K562 (cell line): ENCODE results near the gene CNTROB. TPM values are rescaled to one million over a fixed set of nuclear protein-coding genes. Genes with fewer than 3 reads are reported as not detected.

Source experiments
- ATAC-seq: fragments of 200-7000 bp; cut with Tn5 transposase; 3 replicates; pipeline ENCODE4 v1.9.1; 2020; ENCODE audit warnings: moderate library complexity
- BruUV-seq: library from RNA; stranded (reverse); fragments of 400-500 nt; replicated peaks from 2 replicates; lab custom pipeline; 2021; lab: Mats Ljungman, UMichigan
- CTCF ChIA-PET: fragments of 300-600 bp; formaldehyde crosslinking; extraction: SDS; loops from one replicate; lab custom pipeline; 2021; ENCODE audit warnings: low intra/inter-chr PET ratio; lab: Yijun Ruan, JAX
- POLR2A ChIA-PET: fragments of 300-600, 350-650 bp; sonication (Branson Sonifier 250); formaldehyde crosslinking; extraction: SDS; loops from one replicate; lab custom pipeline; 2021; ENCODE audit warnings: antibody characterized with exemption, inconsistent platforms; lab: Yijun Ruan, JAX
- DNase-seq, 4 experiments: peaks; one replicate each; pipeline versions ENCODE4 v3.0.0 to v3.0.0-alpha.2; 2011 to 2018; ENCODE audit warnings: low spot score in 3 of 4, mixed read lengths in 3 of 4; ENCODE audit errors: extremely low read depth in 1 of 4
- FAIRE-seq: peaks from 2 replicates; lab custom pipeline; 2011; peaks lifted over from hg19 to GRCh38; lab: Jason Lieb, UNC
- H2AFZ ChIP-seq: 2 replicates; pipeline ENCODE4 v1.6.0; 2011; ENCODE audit warnings: low read depth, low read length, control low read depth, inconsistent platforms
- H3K27ac ChIP-seq: fragments of 200-600 bp; 3 replicates; pipeline ENCODE4 v1.8.0; 2011; ENCODE audit warnings: low read depth, mild to moderate bottlenecking, control low read depth, inconsistent platforms, low read length, moderate library complexity, mixed read lengths; ENCODE audit errors: extremely low read depth
- H3K27me3 ChIP-seq, 2 experiments: fragments of 300-600 bp in 1 of 2; 2 replicates in 1 of 2; 3 replicates in 1 of 2; pipeline versions ENCODE4 v1.6.0 to v1.8.0; 2011; ENCODE audit warnings: inconsistent platforms in 2 of 2, low read length in 2 of 2, mild to moderate bottlenecking in 1 of 2, mixed read lengths in 1 of 2, moderate library complexity in 1 of 2; ENCODE audit not compliant: control insufficient read depth in 2 of 2, insufficient read depth in 2 of 2
- H3K36me3 ChIP-seq: fragments of 300-600 bp; 3 replicates; pipeline ENCODE4 v1.8.0; 2011; ENCODE audit warnings: mild to moderate bottlenecking, low read length, inconsistent platforms; ENCODE audit not compliant: control insufficient read depth, insufficient read depth
- H3K4me1 ChIP-seq, 2 experiments: fragments of 200-600 bp in 1 of 2; replicated peaks in 1 of 2; 2 replicates in 1 of 2; 3 replicates in 1 of 2; pipeline versions ENCODE4 v1.5.1 to v1.8.0; 2011; ENCODE audit warnings: inconsistent platforms in 2 of 2, low read length in 2 of 2, mild to moderate bottlenecking in 1 of 2, mixed read lengths in 1 of 2, moderate library complexity in 1 of 2; ENCODE audit not compliant: control insufficient read depth in 2 of 2, insufficient read depth in 2 of 2
- H3K4me2 ChIP-seq: 2 replicates; pipeline ENCODE4 v1.6.1; 2011; ENCODE audit warnings: low read length, control low read depth, inconsistent platforms, mixed read lengths; ENCODE audit not compliant: insufficient read depth
- H3K4me3 ChIP-seq: fragments of 200-600 bp; sonication (generic), shearing (Covaris generic); 2 replicates; pipeline ENCODE4 v1.5.1; 2016; ENCODE audit warnings: control low read depth, inconsistent platforms
- H3K79me2 ChIP-seq: fragments of 200-600 bp; 3 replicates; pipeline ENCODE4 v1.8.0; 2011; ENCODE audit warnings: low read length, inconsistent platforms; ENCODE audit not compliant: control insufficient read depth, insufficient read depth
- H3K9ac ChIP-seq, 2 experiments: 2 replicates each; pipeline versions ENCODE4 v1.6.0 to v1.6.1; 2011; ENCODE audit warnings: low read depth in 2 of 2, low read length in 2 of 2, control low read depth in 1 of 2, inconsistent platforms in 1 of 2, mild to moderate bottlenecking in 1 of 2, mixed read lengths in 1 of 2; ENCODE audit not compliant: insufficient read depth in 1 of 2
- H3K9me1 ChIP-seq: one replicate; pipeline ENCODE4 v1.6.0; 2011; ENCODE audit warnings: inconsistent platforms, mild to moderate bottlenecking, low read length, moderate library complexity; ENCODE audit not compliant: control insufficient read depth, insufficient read depth
- H3K9me3 ChIP-seq: replicated peaks from 2 replicates; pipeline ENCODE4 v1.5.1; 2011; ENCODE audit warnings: low read depth, low read length, inconsistent platforms; ENCODE audit not compliant: control insufficient read depth, insufficient read depth
- H4K20me1 ChIP-seq: replicated peaks from 2 replicates; pipeline ENCODE4 v1.6.1; 2011; ENCODE audit warnings: low read length, inconsistent platforms, mixed read lengths; ENCODE audit not compliant: control insufficient read depth, insufficient read depth
- CBX2 ChIP-seq: fragments of 200-600 bp; sonication (generic); IDR thresholded peaks from one replicate; pipeline ENCODE4 v1.6.1; 2012; ENCODE audit warnings: mild to moderate bottlenecking, low read length, inconsistent platforms; ENCODE audit not compliant: insufficient read depth, poor library complexity, severe bottlenecking
- DNMT1 ChIP-seq: fragments of 450-650 bp; IDR thresholded peaks from 2 replicates; pipeline ENCODE4 v1.6.1; 2016; ENCODE audit warnings: antibody characterized with exemption, mild to moderate bottlenecking
- FOXJ3 ChIP-seq: sonication (generic); formaldehyde crosslinking; IDR thresholded peaks from 2 replicates; pipeline ENCODE4 v1.4.0; 2020; ENCODE audit warnings: mild to moderate bottlenecking, missing genetic modification reagents
- FOXP1 ChIP-seq: sonication (generic); formaldehyde crosslinking; IDR thresholded peaks from 2 replicates; pipeline ENCODE4 v1.8.0; 2022; ENCODE audit warnings: mild to moderate bottlenecking, missing genetic modification reagents
- JUND ChIP-seq, 2 experiments: IDR thresholded peaks; 2 replicates in 1 of 2; 3 replicates in 1 of 2; pipeline ENCODE4 v1.6.1; 2011; ENCODE audit warnings: borderline replicate concordance in 2 of 2, low read depth in 2 of 2, low read length in 2 of 2, improper control_type of control experiment in 1 of 2, missing biosample characterization in 1 of 2, missing genetic modification characterization in 1 of 2, missing genetic modification reagents in 1 of 2
- MYC ChIP-seq, 2 experiments: fragments of 250-450 bp in 1 of 2; sonication (Bioruptor Pico) in 1 of 2; IDR thresholded peaks; 2 replicates each; pipeline versions ENCODE4 v1.5.1 to v1.6.1; 2012 to 2021; ENCODE audit warnings: low read depth in 2 of 2, borderline replicate concordance in 1 of 2, improper control_type of control experiment in 1 of 2, low read length in 1 of 2, mild to moderate bottlenecking in 1 of 2, moderate library complexity in 1 of 2
- PHB ChIP-seq: fragments of 250-450 bp; sonication (Bioruptor Pico); IDR thresholded peaks from 2 replicates; pipeline ENCODE4 v1.5.0; 2021
- PRMT5 ChIP-seq: sonication (generic); formaldehyde crosslinking; IDR thresholded peaks from 2 replicates; pipeline ENCODE4 v1.5.0; 2020; ENCODE audit warnings: missing genetic modification reagents
- SIN3A ChIP-seq, 2 experiments: fragments of 150-350 bp in 1 of 2; IDR thresholded peaks; 2 replicates each; pipeline ENCODE4 v1.6.1; 2011 to 2016; ENCODE audit warnings: borderline replicate concordance in 2 of 2, low read depth in 2 of 2, low read length in 2 of 2, mild to moderate bottlenecking in 2 of 2, moderate library complexity in 2 of 2; ENCODE audit not compliant: control insufficient read depth in 1 of 2
- TAF15 ChIP-seq: fragments of 200-400 bp; formaldehyde crosslinking; IDR thresholded peaks from 2 replicates; pipeline ENCODE4 v1.6.1; 2017; ENCODE audit warnings: mild to moderate bottlenecking, low read depth, low read length, moderate library complexity
- ZNF239 ChIP-seq: fragments of 250-450 bp; sonication (Bioruptor Pico); IDR thresholded peaks from 2 replicates; pipeline ENCODE4 v1.4.0; 2020; ENCODE audit warnings: mild to moderate bottlenecking
- WGBS: fragments of 100-300 bp; shearing (Covaris generic); methylation state at CpG from one replicate; pipeline ENCODE4 v1.1.6; 2016; ENCODE audit warnings: low coverage, mixed read lengths; ENCODE audit not compliant: insufficient coverage; ENCODE audit errors: missing lambda C conversion rate; 5-methylcytosine and 5-hydroxymethylcytosine counted together
- in situ Hi-C: fragments of 300-500 bp; cut with MboI; formaldehyde crosslinking; loops from 4 replicates; pipeline ENCODE4 v1.15.0; 2018; ENCODE audit warnings: inconsistent platforms, mixed read lengths
- intact Hi-C: fragments of 100-400 bp; cut with micrococcal nuclease; formaldehyde crosslinking; loops from 2 replicates; pipeline ENCODE4 v1.14.2; 2022
- polyA plus RNA-seq, 8 experiments: library from polyadenylated mRNA; depleted of rRNA in 4 of 8; stranded (reverse) in 5 of 8; unstranded in 3 of 8; fragments of >200 nt; fragmentation: Nextera tagmentation in 2 of 8; fragmentation: Illumina TruSeq in 1 of 8; extraction: Ambion mirVana in 2 of 8; extraction: Trizol in 1 of 8; gene quantifications; 2 replicates each; pipeline versions ENCODE4 v1.2.1 to v1.2.3, GENCODE V29; 2011 to 2014; ENCODE audit warnings: inconsistent platforms in 1 of 8, missing spikeins in 1 of 8
- total RNA-seq, 7 experiments: library from RNA; depleted of rRNA in 6 of 7; stranded (reverse); fragments of >200 nt in 6 of 7; fragmentation: Illumina TruSeq in 2 of 7; extraction: Trizol in 2 of 7; gene quantifications; 2 replicates each; pipeline versions ENCODE4 v1.2.1 to v1.2.3, GENCODE V29; 2011 to 2021; ENCODE audit warnings: low replicate concordance in 1 of 7
- TF ChIP-seq, protein P1 (sequence below): fragments of 450-650 bp; IDR thresholded peaks from 2 replicates; pipeline ENCODE4 v1.6.1; 2016; ENCODE audit warnings: low read depth, mild to moderate bottlenecking, moderate library complexity

CNTROB gene
- total and polyA plus RNA-seq, 9 of the 15 experiments (the other 6 are each of a cell fraction or from before 2014, with no cell fraction given): 1.9 to 33.3 (median 23.0) TPM

DNA sequence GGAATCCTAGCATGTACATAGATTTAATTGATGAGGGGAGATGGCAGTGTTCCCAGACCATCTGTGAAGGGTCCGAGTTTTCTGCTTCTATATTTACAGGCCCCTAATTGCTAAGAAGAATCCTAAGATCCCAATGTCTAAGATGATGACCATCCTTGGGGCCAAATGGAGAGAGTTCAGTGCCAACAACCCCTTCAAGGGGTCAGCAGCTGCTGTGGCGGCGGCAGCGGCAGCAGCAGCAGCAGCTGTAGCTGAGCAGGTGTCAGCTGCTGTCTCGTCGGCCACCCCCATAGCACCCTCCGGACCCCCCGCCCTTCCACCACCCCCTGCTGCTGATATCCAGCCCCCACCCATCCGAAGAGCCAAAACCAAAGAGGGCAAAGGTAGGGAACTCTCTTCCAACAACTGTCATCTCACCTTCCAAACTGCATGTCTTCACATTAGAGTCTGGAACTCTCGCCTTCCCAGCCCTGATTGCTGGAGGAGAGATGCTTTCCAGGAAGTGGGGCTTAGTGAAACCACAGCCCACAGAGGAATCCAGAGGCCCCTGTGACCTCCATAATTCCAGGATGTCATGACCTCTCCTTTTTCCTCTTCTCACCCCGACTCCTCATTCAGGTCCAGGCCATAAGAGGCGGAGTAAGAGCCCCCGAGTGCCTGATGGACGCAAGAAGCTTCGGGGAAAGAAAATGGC is 38.7 kb upstream of the CNTROB start:
- in situ Hi-C loops: no loop called here
- BruUV-seq: no TSS peak
- H3K27me3 ChIP-seq: no peaks in the 10 kb centered on the region
- H3K4me1 ChIP-seq: peaks cover 8 to 11% of the 10 kb centered on the region in 2 experiments; a peak in 4 of 5 replicates
- no peaks in the 10 kb centered on the region; the same call in 1 of the 2 replicates for H4K20me1 ChIP-seq
- TF ChIP-seq PHB (CRISPR knock-in tag): no peak
- TF ChIP-seq FOXJ3 (CRISPR knock-in tag): no peak
- TF ChIP-seq ZNF239 (CRISPR knock-in tag): no peak
- TF ChIP-seq, all 486 proteins: peak for 0
- no peak overlapping the region for H3K9ac ChIP-seq
- H3K9me3 ChIP-seq: no peaks in the 10 kb centered on the region
- ATAC-seq (no peak), FAIRE-seq (no peak), DNase-seq (no peak)
- H3K9me1 ChIP-seq: no peaks in the 10 kb centered on the region
- H3K27ac ChIP-seq: no peak overlapping the region
- H3K4me3 ChIP-seq: no peak overlapping the region
- 84% methylated on average over 6 of the region's 15 CpGs for WGBS
- H2AFZ ChIP-seq: no peak overlapping the region
- H3K79me2 ChIP-seq: peaks cover 12% of the 10 kb centered on the region
- H3K36me3 ChIP-seq: peaks cover 51% of the 10 kb centered on the region
- intact Hi-C loops: loop anchor here (10.0 kb wide), 1 partner anchor 59 kb away; the partner anchor contains the start of gene KDM6B
- CTCF ChIA-PET: interaction anchor here (1.2 kb wide), 1 partner anchor 31 kb away, joined by 3 read pairs; no protein-coding TSS in a partner anchor
- POLR2A ChIA-PET: interaction anchor here (0.7 kb wide), 1 partner anchor 850 kb away, joined by 4 read pairs; no protein-coding TSS in a partner anchor
- no peak overlapping the region for H3K4me2 ChIP-seq

DNA sequence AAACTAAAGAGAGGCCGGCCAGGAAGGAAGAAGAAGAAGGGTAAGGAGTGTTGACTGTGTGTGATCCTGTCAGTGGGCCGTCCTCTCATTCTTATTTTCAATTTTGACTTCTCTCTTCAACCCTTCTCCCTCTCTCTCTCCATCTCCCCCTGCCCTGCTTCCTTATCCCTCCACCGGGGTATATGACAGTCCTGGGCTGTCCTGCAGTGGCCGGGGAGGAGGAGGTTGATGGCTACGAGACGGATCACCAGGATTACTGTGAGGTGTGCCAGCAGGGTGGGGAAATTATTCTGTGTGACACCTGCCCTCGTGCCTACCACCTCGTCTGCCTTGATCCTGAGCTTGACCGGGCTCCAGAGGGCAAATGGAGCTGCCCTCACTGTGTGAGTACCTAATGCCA is 37.8 kb upstream of the CNTROB start:
- 76% methylated on average over 7 of the region's 9 CpGs for WGBS
- ChIA-PET POLR2A (interaction anchor here (0.7 kb wide), 1 partner anchor 851 kb away, joined by 4 read pairs; no protein-coding TSS in a partner anchor), CTCF (interaction anchor here (1.2 kb wide), 1 partner anchor 31 kb away, joined by 3 read pairs; no protein-coding TSS in a partner anchor)
- TSS peak; percentile 67 for BruUV-seq
- in situ Hi-C loops: no loop called here
- Histone ChIP-seq H3K9me3 (no peaks in the 10 kb centered on the region), H4K20me1 (no peaks in the 10 kb centered on the region), H3K27ac (no peak overlapping the region), H3K9me1 (no peaks in the 10 kb centered on the region), H3K36me3 (peaks cover 60% of the 10 kb centered on the region), H3K4me1 (peaks cover under 1 to 2% of the 10 kb centered on the region in 2 experiments; a peak in 3 of 5 replicates), H3K4me3 (no peak overlapping the region), H3K79me2 (peaks cover 3% of the 10 kb centered on the region; the same call in 1 of the 3 replicates), H3K27me3 (no peaks in the 10 kb centered on the region), H3K9ac (no peak overlapping the region), H3K4me2 (no peak overlapping the region), H2AFZ (no peak overlapping the region)
- DNase-seq (no peak), FAIRE-seq (no peak), ATAC-seq (no peak)
- intact Hi-C loops: loop anchor here (10.0 kb wide), 1 partner anchor 59 kb away; the partner anchor contains the start of gene KDM6B
- TF ChIP-seq MYC (IDR thresholded peaks at IDR 0.05; ENCODE audit: low read depth, low read length) (no peak), MYC (CRISPR knock-in tag; IDR thresholded peaks at IDR 0.05; ENCODE audit: borderline replicate concordance, low read depth) (no peak), FOXP1 (no peak), TAF15 (no peak), SIN3A (IDR thresholded peaks at IDR 0.05; ENCODE audit: borderline replicate concordance in 2 of 2, control insufficient read depth in 1 of 2, low read depth in 2 of 2, low read length in 2 of 2) (no peak), DNMT1 (no peak), CBX2 (no peak), PRMT5 (no peak), JUND (IDR thresholded peaks at IDR 0.05; ENCODE audit: borderline replicate concordance, low read depth, low read length) (no peak), JUND (tag; IDR thresholded peaks at IDR 0.05; ENCODE audit: borderline replicate concordance, low read depth, low read length) (no peak)
- TF ChIP-seq, protein P1, sequence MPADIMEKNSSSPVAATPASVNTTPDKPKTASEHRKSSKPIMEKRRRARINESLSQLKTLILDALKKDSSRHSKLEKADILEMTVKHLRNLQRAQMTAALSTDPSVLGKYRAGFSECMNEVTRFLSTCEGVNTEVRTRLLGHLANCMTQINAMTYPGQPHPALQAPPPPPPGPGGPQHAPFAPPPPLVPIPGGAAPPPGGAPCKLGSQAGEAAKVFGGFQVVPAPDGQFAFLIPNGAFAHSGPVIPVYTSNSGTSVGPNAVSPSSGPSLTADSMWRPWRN: no peak
